GM19099 (cell line): ENCODE results near the gene FRMD6.

ENCODE experiments used
- POLR2A ChIP-seq: IDR thresholded peaks from 3 replicates; pipeline ENCODE4 v1.6.1; 2011; ENCODE audit warnings: low read depth; ENCODE audit not compliant: insufficient read length; ENCODE audit errors: extremely low read depth

FRMD6 gene

DNA sequence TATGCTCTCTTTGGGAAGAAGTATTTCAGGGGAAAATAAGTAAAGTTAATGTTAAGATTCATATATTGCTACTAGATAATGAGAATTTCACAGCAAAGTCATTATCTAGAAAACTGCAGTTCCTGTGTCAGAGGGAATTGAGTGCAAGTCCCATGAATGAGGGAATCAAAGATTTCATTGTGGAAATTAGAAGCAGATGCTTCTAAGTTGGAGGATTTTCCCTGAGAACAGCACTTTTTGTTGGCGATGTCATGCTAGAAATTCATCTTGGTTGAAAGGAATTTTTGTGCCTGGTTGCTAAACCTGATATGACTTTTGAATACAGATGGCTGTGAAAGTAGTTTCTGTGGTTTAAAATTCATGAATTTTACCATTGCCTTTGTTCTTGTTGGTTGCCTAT, 25.6 kb downstream of the FRMD6 start:
- no peak for TF ChIP-seq POLR2A

DNA sequence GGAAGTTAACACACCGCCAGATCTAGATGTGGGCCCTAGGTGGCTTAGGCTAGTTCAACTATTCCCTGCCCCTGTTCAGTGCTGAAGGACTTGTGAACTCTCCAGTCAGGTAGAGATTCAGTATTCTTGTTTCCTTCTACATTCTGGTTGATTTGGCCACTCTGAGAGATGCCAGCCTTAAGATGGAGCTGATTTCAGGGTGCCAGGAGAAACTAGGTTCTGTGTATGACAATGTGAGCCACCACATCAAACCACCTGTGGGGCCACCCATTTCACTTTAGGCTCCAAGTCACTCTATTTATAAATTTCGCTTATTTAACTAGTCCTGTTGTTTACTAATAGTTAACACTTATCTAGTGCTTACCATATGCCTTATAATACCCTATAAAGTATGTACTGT, 26.0 kb downstream of the FRMD6 start:
- TF ChIP-seq POLR2A, result no peak

DNA sequence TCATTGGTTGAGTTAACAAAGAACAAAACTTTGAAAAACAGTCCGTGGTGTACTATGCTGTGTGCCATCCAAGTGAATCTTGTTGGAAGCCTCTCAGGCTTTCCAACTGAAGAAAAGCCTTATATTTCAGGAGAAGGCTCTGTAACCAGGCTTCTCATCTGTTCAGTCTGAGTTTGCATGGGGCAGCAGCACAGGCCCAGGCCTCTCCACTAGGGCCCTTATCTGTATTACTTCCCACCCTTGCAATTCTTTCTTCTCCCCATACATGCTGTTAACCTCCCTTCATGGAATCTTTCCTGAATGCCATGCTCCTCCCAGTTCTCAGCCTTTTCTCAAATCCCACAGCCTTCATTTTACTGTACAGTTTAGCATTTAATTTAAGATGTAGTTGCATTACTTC, 28.3 kb downstream of the FRMD6 start:
- TF ChIP-seq POLR2A, result no peak

DNA sequence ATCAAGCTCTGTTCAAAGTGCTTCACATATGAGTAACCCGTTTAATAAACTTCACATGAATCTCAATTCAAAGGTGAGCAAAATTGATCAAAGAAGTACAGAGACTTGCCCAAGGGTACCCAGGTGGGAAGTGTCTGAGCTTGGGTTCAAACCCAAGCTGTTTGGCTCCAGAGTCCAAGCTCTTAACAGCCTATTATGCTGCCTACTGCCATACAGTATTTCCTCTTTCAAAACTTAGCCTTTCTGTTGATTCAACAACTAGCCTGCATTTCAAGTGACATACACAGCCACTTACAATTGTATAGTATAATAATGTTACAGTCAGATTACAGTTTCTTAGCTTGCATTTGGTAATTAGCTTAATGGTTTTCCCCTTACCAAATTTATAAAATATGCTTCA, 29.7 kb downstream of the FRMD6 start:
- TF ChIP-seq POLR2A, result no peak

DNA sequence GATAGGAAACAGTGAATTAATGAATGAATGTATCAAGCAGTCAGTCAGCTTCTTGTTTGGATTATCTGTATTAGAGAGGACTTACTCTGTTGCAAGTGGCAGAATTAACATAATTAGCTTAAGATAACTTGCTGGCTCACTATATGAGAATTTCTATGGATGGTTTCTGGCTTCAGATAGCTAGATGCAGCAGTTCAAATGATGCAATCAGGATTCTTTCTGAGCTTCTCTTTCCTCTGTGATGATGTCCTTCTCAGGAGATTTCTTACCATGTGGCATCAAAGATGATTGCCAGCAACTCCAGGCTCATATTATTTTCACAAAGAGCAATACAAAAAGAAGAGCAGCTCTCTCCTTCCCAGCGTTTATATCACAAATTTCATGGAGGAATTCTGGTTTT, 30.7 kb downstream of the FRMD6 start:
- TF ChIP-seq POLR2A, result no peak

DNA sequence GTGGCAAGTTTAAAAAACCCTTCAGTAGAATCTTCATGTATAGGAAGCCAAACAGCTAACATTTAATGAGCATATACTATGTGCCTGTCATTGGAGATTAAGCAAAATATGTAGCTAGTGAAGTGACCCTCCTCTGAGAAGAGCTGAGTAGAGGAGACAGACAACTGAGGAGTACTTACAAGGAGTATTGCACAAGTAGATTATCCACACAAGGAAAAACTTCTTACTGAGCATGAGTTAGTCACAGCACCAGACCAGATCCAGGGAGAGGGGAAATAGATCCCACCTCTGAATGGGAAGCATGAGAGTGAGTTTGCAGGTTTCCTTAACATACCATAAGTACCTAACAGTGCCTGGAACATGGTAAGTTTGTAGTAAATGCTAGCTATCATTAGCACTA, 33.0 kb downstream of the FRMD6 start:
- TF ChIP-seq POLR2A, result no peak

DNA sequence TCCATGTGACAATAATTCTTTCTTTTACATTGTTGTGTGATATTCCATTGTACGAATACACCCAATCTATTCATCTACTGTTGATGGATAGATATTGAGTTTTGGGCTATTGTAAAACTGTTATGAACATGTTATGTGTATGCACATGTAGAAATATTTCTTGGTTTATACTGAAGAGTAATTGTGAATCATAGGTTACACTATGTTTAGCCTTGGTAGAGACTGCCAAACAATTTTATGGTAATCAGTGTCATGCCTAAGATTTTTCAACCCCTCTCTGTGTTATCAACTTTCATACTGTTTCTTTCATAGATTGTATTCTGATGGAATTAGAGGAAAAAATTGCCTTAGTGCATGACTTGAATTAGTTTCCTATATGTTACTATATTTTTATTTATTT, 39.5 kb downstream of the FRMD6 start:
- no peak for TF ChIP-seq POLR2A

DNA sequence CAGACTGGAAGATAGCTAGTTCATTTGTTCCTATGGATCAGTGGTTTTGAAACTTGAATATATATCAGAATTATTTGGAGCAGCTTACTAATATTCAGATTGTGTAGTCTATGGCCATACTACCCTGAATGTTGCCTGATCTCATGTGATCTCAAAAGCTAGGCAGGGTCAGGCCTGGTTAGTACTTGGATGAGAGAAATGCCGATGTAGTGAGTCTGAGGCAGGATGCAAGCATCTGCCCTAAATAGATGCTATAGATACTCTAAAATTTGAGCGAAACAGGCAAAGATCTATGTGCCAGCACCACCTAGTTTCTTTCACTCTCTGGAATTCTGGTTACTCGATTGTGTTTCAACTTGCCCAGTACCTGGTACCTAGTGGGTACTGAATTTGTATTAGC, 40.9 kb downstream of the FRMD6 start:
- no peak for TF ChIP-seq POLR2A

DNA sequence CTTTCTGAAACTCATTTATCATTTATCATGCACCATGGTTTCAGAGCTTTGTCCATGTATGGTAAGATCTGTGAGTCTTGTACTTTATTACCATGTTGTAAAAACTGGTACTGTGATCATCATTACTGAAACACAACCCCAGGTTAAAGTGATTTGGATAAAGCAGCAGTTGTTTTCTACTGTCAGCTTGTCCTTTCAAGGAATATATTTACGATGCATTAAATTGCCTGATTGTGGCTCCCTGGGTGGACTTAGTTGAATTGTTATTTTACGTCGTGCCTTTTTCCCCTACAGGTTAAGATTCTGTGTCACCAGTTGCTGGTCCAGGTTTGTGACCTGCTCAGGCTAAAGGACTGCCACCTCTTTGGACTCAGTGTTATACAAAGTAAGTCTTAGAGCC, 46.1 kb downstream of the FRMD6 start:
- no peak for TF ChIP-seq POLR2A

DNA sequence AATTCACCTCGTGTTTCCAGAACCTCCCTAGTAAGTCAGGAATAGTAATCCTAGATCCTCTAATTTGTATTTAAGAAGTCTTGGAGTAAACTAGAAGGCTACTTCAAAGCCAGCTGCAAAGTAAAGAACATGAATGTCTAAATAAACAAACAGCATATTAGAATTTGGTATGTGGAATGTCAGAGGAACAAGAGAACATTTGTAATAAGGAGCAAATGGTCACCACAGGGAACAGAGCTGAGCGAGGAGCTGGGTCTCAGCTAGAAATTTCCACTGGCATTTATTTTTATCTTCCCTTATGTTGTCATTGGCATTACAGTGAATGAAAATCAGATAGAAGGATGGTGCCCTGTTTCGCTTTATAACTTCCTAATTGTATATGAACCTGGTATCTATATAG, 50.2 kb downstream of the FRMD6 start:
- TF ChIP-seq POLR2A, result no peak

DNA sequence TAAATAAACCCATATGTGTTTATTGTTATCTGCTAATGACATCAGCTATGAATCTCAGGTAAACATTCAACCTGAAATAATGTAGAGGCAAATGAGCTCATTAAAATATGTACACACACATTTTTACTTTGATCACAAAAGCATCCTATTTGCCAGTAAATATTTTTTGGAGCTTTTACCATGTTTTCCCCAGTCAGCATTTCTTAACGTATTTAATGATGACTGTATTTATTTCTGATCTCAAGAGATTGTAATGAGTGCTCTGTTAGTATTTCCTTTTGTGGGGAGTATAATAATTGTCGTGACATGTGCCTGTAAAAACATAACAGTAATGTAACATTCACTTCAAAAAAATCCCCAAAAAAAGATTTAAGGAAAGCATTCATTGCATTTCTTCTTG, 52.1 kb downstream of the FRMD6 start:
- no peak for TF ChIP-seq POLR2A

DNA sequence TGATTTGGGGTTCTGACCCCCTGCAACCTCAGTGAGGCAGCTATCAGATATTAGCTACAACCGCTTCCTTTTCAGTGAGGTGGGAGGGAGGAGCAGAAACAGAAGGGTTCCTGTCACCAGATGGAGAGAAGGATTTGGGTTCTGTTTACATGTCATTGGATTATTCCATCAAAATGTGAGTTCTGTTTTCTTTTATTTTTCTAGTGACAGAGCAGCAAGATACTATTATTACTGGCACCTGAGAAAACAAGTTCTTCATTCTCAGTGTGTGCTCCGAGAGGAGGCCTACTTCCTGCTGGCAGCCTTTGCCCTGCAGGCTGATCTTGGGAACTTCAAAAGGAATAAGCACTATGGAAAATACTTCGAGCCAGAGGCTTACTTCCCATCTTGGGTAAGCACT, 52.8 kb downstream of the FRMD6 start:
- TF ChIP-seq POLR2A, result no peak

DNA sequence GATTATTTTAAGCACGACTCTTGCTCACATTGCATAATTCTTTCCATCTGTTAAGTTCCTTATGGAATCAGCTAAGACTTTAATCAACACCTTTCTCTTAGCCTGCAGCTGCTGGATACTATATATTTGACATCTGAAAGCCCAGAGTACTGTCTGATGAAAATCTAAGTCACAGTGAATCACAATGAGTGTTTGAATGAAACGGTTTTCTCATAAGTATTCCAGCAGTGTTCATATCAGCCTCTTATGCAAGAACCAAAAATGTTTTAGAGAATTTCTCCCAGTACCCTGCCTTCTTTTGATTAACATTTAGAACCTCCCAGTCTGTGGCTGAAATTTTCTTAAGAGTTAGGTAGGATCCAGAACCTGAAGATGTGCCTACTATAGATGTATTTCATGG, 55.6 kb downstream of the FRMD6 start:
- no peak for TF ChIP-seq POLR2A

DNA sequence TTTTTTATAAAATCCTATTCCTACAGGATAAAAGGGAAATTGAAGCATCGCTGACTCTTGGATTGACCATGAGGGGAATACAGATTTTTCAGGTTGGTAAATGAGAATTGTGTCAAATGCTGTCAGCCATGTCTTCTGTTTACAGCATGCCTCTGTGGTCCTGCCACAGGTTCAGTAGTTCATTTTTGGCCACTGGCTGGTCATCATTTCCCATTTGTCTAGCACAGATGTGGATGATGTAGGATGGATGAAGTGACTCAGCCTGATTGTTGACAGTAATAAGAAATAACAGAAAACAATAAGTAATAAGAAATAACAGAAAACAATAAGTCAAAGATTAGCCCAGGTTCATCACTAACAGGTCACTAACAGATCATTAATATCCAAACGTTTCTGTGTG, 59.8 kb downstream of the FRMD6 start:
- TF ChIP-seq POLR2A, result no peak

DNA sequence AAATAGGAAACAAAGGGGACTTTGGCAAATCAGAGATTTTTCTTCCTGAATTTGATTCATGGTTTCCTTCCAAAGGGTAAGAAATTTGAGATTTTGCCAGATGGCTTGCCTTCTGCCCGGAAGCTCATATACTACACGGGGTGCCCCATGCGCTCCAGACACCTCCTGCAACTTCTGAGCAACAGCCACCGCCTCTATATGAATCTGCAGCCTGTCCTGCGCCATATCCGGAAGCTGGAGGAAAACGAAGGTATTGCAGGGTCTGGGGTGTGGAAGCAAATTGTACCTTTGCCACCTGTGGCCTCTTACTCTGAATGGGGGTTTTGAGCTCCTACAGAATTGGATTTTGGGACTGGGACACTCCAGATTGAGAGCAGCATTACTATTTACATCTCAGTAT, 63.5 kb downstream of the FRMD6 start:
- TF ChIP-seq POLR2A, result no peak

DNA sequence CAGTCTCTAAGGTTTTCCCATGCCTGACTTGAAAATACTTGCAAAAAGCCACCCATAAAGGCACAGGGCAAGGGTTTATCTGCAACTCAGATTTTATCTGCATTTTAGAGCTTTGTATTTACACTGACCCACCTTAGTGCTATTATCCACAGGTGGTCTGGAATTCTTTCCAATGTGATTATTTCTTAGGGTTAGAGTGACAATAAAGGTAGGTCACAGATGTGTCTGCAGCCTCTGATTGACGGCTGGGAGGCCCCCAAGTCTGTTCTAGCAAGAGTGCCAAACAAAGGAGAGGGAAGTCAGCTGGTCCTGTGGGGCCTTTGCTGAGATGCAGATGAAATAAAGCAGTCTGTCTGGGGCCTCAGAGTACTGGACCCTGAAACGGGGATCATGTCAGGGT, 64.0 kb downstream of the FRMD6 start:
- TF ChIP-seq POLR2A, result no peak

DNA sequence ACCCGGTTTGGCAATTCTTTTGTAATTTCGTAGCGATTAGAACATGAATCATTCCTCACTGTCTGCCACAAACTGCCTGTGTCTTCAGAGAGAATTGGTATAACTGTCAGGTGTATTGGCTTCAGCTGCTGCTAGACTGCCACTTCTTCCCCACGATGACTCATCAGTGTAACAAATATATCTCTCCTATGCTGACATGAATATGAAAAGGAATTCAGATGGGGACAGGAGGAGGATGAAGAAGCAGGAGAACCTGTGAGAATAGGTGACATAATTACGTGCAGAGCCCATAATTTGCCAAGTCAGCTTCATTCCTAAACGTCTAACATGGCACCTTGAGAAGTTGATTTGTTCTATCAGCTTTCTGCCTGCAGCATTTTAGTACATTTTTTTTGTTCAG, 64.9 kb downstream of the FRMD6 start:
- TF ChIP-seq POLR2A, result no peak

DNA sequence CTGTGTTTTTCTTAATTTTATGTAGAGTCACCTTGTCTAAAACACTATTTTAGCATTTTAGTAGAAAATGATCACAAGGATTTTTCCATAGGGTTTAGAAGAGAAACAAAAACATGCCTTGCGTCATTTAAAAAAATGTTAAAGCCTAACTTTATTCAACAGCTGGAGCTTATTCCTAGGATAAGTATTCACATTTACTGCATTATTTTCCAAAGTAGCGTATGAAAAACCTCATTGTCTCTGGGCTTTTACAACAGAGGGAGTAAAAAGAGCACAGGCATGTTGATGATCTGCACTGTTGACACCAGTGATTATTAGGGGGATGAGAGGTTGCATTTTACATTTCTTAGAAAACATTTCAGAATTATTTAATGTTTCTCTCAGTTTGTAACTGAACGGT, 66.1 kb downstream of the FRMD6 start:
- TF ChIP-seq POLR2A, result no peak

DNA sequence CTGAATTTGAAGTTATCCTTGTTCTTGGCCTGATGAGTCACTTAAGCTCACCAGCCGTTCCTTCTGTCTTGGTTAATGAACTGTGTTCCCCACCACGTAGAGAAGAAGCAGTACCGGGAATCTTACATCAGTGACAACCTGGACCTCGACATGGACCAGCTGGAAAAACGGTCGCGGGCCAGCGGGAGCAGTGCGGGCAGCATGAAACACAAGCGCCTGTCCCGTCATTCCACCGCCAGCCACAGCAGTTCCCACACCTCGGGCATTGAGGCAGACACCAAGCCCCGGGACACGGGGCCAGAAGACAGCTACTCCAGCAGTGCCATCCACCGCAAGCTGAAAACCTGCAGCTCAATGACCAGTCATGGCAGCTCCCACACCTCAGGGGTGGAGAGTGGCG, 68.2 kb downstream of the FRMD6 start:
- TF ChIP-seq POLR2A, result no peak

DNA sequence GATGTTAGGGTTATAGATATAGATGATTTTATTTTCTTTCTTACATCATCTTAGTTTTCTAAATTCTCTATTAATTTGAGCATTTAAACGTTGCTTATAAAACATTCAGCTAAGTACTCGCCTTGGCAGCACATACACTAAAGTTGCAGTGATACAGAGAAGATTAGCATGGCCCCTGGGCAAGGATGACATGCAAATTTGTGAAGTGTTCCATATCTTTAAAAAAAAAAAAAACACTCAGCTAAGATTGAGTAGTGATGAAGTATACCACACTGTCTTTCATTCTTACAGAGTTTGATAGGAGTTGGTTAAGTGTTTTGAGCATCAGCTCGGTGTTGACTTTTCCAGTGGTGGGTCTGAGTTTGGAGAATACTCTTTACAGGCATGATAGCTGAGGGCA, 72.3 kb downstream of the FRMD6 start:
- TF ChIP-seq POLR2A, result no peak
